ENCODE measurements around the gene HOTAIR.

GRCh38 chr12:54004841-54005530 is 30.2 kb upstream of the HOTAIR start:
- TF ChIP-seq CTCF (conservative IDR thresholded peaks at IDR 0.05 in 1 of 2, IDR thresholded peaks at IDR 0.05 in 1 of 2; ENCODE audit: extremely low read depth in 1 of 2, insufficient read depth in 1 of 2, low read depth in 1 of 2, low read length in 2 of 2) (no peak), EZH2 (IDR thresholded peaks at IDR 0.05; ENCODE audit: borderline replicate concordance, low read length) (no peak)

Measured in mammary epithelial cell (primary cell).